GM21515 (cell line): Measurements from ENCODE around the gene GRIN3B.
"Not testable (repeated sequence)": the region's sequence is repeated elsewhere in the genome, so short reads cannot be mapped to it uniquely, and the experiment has no call there.

ENCODE experiments used
- ATAC-seq: cut with Tn5 transposase; IDR thresholded peaks from one replicate; pipeline ENCODE4 v1.9.1; 2021; ENCODE audit not compliant: unreplicated experiment

Gene GRIN3B

GRCh38 chr19:1000095-1000494 lies at the start of gene GRIN3B:
Gene GRIN3B (plus strand): TSS chr19:1000419. CDS start chr19:1000438, 19 bp downstream.
- no peak for ATAC-seq

- no peak for ATAC-seq
These were observed 48.1 kb upstream of the GRIN3B start for GRCh38 chr19:952049-952679.

GRCh38 chr19:952680-953444 lies 47.4 kb upstream of the GRIN3B start:
- no peak for ATAC-seq

- ATAC-seq: no peak
These were observed 46.6 kb upstream of the GRIN3B start for GRCh38 chr19:953445-954271.

GRCh38 chr19:954272-954671 lies 45.9 kb upstream of the GRIN3B start:
- no peak for ATAC-seq

- ATAC-seq: peak; percentile 45
These were observed 45.3 kb upstream of the GRIN3B start for GRCh38 chr19:954672-955494.

- no peak for ATAC-seq
These were observed 44.1 kb upstream of the GRIN3B start for GRCh38 chr19:955803-956765.

- no peak for ATAC-seq
These were observed 43.3 kb upstream of the GRIN3B start for GRCh38 chr19:956766-957440.

- ATAC-seq: not testable (repeated sequence)
These were observed 42.6 kb upstream of the GRIN3B start for GRCh38 chr19:957578-957977.

- ATAC-seq: no peak
These were observed 41.0 kb upstream of the GRIN3B start for GRCh38 chr19:958967-959855.

GRCh38 chr19:960020-960419 lies 40.2 kb upstream of the GRIN3B start:
- no peak for ATAC-seq

GRCh38 chr19:960601-960938 lies 39.6 kb upstream of the GRIN3B start:
- no peak for ATAC-seq

GRCh38 chr19:961866-962620 lies 38.2 kb upstream of the GRIN3B start:
- no peak for ATAC-seq

GRCh38 chr19:962683-963400 lies 37.4 kb upstream of the GRIN3B start:
- no peak for ATAC-seq

GRCh38 chr19:963486-963951 lies 36.7 kb upstream of the GRIN3B start:
- ATAC-seq: no peak

- no peak for ATAC-seq
These were observed 36.1 kb upstream of the GRIN3B start for GRCh38 chr19:964116-964520.
